ENCODE results near the gene SH3GLB1.

DNA sequence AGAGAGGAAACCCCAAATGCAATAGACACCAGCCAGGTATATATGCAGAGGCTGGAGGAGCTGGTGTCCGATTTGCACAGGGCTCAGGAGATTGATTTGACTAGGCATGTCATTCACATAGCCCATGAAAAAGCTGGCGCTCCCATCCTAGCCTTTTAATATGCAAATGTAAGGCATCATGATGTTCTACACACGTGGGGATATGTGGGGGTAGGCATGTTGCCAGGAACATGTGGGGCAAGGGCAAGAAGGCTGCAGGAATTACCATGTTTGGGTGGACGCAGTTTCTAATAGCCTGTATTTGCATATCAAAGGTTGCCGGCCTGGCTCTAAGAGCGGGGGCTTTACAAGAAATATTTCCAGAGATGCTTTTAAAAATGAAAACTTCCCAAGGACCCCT lies 11.7 kb upstream of the SH3GLB1 start:
- TF ChIP-seq, protein P1, sequence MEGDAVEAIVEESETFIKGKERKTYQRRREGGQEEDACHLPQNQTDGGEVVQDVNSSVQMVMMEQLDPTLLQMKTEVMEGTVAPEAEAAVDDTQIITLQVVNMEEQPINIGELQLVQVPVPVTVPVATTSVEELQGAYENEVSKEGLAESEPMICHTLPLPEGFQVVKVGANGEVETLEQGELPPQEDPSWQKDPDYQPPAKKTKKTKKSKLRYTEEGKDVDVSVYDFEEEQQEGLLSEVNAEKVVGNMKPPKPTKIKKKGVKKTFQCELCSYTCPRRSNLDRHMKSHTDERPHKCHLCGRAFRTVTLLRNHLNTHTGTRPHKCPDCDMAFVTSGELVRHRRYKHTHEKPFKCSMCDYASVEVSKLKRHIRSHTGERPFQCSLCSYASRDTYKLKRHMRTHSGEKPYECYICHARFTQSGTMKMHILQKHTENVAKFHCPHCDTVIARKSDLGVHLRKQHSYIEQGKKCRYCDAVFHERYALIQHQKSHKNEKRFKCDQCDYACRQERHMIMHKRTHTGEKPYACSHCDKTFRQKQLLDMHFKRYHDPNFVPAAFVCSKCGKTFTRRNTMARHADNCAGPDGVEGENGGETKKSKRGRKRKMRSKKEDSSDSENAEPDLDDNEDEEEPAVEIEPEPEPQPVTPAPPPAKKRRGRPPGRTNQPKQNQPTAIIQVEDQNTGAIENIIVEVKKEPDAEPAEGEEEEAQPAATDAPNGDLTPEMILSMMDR (IDR thresholded peaks at IDR 0.05; ENCODE audit: control extremely low read depth in 1 of 3, insufficient read depth in 1 of 3, low read depth in 1 of 3, low read length in 3 of 3): no peak
- TF ChIP-seq POLR2A (IDR thresholded peaks at IDR 0.05; ENCODE audit: control extremely low read depth in 1 of 2, low read depth in 2 of 2, low read length in 2 of 2): no peak
- TF ChIP-seq, protein P2, sequence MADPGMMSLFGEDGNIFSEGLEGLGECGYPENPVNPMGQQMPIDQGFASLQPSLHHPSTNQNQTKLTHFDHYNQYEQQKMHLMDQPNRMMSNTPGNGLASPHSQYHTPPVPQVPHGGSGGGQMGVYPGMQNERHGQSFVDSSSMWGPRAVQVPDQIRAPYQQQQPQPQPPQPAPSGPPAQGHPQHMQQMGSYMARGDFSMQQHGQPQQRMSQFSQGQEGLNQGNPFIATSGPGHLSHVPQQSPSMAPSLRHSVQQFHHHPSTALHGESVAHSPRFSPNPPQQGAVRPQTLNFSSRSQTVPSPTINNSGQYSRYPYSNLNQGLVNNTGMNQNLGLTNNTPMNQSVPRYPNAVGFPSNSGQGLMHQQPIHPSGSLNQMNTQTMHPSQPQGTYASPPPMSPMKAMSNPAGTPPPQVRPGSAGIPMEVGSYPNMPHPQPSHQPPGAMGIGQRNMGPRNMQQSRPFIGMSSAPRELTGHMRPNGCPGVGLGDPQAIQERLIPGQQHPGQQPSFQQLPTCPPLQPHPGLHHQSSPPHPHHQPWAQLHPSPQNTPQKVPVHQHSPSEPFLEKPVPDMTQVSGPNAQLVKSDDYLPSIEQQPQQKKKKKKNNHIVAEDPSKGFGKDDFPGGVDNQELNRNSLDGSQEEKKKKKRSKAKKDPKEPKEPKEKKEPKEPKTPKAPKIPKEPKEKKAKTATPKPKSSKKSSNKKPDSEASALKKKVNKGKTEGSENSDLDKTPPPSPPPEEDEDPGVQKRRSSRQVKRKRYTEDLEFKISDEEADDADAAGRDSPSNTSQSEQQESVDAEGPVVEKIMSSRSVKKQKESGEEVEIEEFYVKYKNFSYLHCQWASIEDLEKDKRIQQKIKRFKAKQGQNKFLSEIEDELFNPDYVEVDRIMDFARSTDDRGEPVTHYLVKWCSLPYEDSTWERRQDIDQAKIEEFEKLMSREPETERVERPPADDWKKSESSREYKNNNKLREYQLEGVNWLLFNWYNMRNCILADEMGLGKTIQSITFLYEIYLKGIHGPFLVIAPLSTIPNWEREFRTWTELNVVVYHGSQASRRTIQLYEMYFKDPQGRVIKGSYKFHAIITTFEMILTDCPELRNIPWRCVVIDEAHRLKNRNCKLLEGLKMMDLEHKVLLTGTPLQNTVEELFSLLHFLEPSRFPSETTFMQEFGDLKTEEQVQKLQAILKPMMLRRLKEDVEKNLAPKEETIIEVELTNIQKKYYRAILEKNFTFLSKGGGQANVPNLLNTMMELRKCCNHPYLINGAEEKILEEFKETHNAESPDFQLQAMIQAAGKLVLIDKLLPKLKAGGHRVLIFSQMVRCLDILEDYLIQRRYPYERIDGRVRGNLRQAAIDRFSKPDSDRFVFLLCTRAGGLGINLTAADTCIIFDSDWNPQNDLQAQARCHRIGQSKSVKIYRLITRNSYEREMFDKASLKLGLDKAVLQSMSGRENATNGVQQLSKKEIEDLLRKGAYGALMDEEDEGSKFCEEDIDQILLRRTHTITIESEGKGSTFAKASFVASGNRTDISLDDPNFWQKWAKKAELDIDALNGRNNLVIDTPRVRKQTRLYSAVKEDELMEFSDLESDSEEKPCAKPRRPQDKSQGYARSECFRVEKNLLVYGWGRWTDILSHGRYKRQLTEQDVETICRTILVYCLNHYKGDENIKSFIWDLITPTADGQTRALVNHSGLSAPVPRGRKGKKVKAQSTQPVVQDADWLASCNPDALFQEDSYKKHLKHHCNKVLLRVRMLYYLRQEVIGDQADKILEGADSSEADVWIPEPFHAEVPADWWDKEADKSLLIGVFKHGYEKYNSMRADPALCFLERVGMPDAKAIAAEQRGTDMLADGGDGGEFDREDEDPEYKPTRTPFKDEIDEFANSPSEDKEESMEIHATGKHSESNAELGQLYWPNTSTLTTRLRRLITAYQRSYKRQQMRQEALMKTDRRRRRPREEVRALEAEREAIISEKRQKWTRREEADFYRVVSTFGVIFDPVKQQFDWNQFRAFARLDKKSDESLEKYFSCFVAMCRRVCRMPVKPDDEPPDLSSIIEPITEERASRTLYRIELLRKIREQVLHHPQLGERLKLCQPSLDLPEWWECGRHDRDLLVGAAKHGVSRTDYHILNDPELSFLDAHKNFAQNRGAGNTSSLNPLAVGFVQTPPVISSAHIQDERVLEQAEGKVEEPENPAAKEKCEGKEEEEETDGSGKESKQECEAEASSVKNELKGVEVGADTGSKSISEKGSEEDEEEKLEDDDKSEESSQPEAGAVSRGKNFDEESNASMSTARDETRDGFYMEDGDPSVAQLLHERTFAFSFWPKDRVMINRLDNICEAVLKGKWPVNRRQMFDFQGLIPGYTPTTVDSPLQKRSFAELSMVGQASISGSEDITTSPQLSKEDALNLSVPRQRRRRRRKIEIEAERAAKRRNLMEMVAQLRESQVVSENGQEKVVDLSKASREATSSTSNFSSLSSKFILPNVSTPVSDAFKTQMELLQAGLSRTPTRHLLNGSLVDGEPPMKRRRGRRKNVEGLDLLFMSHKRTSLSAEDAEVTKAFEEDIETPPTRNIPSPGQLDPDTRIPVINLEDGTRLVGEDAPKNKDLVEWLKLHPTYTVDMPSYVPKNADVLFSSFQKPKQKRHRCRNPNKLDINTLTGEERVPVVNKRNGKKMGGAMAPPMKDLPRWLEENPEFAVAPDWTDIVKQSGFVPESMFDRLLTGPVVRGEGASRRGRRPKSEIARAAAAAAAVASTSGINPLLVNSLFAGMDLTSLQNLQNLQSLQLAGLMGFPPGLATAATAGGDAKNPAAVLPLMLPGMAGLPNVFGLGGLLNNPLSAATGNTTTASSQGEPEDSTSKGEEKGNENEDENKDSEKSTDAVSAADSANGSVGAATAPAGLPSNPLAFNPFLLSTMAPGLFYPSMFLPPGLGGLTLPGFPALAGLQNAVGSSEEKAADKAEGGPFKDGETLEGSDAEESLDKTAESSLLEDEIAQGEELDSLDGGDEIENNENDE (IDR thresholded peaks at IDR 0.05; ENCODE audit: insufficient replicate concordance, low read length): no peak
